Fibroblast of skin of back (primary cell): Measurements from ENCODE around the gene SELL.
"Not testable (repeated sequence)": the region's sequence is repeated elsewhere in the genome, so short reads cannot be mapped to it uniquely, and the experiment has no call there.

Source experiments
- DNase-seq: peaks from one replicate; pipeline ENCODE4 v3.0.0-alpha.2; 2013

Gene SELL

DNA sequence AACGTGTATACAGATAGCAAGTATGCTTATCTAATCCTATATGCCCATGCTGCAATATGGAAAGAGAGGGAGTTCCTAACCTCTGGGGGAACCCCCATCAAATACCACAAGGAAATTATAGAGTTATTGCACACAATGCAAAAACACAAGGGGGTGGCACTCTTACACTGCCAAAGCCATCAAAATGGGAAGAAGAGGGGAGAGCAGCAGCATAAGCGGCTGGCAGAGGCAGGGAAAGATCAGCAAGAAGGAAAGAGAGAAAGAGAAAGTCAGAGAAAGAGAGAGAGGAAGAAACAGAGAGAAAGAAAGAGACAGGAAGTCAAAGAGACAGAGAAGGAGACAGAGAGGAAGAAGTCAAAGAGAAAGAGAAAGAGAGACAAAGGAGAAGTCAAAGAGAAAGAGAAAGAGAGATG lies 44.2 kb downstream of the SELL start:
- DNase-seq: not testable (repeated sequence)

DNA sequence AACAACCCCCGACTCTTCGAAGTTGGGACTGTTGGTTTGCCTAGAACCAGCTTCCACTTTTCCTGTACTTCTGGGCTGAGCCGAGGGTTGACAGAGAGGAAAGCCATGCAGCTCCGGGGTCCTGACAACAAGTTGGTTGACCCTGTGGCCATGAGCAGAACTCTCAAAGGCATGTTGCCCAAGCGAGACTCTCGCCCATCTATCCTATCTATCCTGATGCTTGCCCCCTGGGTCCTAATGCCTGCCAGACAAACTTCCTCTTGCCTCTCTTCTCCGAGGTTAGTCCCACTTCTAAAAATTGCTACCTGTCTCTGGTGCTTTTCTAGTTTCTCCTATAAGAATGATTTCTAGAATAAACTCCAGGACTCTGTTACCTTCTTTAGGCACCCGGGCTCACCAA lies 48.7 kb downstream of the SELL start:
- not testable (repeated sequence) for DNase-seq

DNA sequence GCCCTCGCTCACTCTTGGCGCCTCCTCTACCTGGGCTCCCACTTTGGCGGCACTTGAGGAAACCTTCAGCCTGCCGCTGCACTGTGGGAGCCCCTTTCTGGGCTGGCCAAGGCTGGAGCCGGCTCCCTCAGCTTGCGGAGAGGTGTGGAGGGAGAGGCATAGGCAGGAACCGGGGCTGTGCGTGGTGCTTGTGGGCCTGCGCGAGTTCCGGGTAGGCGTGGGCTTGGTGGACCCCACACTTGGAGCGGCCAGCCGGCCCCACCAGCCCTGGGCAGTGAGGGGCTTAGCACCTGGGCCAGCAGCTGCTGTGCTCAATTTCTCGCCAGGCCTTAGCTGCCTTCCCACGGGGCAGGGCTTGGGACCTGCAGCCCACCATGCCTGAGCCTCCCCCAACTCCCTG lies 50.4 kb downstream of the SELL start:
- DNase-seq: not testable (repeated sequence)

DNA sequence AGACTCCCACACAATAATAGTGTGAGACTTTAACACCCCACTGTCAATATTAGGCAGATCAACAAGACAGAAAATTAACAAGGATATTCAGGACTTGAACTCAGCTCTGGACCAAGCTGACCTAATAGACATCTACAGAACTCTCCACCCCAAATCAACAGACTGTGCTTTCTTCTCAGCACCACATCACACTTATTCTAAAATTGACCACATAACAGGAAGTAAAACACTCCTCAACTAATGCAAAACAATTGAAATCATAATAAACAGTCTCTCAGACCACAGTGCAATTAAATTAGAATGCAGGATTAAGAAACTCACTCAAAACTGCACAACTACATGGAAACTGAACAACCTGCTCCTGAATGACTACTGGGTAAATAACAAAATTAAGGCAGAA lies 52.6 kb downstream of the SELL start:
- DNase-seq: not testable (repeated sequence)

DNA sequence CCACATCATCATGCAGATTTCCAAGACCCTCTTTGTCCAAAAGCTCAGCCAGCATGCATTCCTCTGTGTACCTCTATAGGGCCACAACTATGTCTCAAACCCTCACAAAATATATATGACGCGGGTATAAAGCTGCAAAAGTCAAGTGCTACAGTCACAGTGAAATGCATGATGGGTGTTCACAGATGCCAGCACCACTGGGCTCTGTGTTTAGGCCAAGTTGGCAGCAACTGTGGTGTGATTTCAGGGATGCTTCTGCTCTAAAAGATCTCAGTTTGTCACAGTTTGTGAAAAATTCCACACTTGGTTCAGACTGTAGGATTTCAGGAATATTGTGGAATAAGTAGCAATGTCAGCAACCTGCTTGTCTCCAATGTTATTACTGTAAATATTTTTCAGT lies 57.5 kb downstream of the SELL start:
- DNase-seq: no peak

DNA sequence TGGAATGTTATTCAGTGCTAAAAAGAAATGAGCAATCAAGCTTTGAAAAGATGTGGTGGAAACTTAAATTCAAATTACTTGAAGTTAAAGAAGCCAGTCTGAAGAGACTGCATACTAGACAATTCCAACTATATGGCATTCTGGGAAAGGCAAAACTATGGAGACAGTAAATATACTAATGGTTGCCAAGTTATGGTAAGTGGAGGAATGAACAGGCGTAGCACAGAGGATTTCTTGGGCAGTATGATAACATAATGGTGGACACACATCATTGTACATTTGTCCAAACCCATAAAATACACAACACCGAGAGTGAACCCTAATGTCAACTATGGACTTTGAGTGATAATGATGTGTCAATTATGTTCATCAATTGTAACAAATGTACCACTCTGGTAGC lies 60.4 kb downstream of the SELL start:
- no peak for DNase-seq

DNA sequence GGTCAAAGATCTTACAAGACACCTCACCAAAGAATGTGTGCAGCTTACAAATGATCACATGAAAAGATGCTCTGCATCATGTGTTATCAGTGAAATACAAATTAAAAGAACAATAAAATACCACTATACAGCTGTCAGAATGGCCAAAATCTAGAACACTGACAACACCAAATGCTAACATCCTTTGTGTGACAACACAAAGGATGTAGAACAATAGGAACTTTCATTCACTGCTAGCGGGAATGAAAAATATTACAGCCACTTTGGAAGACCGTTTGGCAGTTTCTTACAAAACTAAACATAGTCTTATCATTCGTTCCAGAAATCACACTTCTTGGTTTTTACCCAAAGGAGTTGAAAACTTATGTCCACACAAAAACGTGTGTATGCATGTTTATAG lies 60.9 kb downstream of the SELL start:
- DNase-seq: no peak

DNA sequence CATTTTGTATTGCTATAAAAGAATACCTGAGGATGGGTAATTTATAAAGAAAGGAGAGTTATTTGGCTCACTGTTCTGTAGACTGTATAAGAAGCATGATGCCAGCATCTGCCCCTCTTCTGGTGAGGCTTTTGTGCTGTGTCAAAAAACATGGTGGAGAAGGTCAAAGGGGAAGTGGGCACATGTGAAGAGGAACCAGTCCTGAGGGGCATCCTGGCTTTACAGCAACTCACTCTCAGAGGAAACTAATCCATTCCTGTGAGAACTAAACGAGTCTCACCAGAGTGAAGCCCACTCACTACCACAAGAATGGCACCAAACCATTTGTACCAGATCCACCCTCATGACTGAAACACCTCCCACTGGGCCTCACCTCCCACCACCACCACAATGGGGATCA lies 62.7 kb downstream of the SELL start:
- no peak for DNase-seq

DNA sequence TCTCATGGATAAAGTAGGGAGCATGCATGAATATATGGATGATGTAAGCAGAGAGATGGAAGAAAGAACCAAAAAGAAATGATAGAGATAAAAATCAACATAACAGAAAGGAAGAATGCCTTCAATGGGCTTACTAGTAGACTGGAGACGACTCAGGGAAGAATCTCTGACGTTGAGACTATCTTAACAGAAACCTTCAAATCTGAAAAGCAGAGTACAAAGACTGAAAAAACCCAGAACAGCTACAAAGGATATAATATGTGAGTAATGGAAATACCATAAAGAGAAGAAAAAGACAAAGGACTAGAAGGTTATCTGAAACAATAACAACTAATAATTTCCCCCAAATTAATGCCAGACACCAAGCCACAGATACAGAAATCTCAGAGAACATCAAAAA lies 63.2 kb downstream of the SELL start:
- DNase-seq: no peak

DNA sequence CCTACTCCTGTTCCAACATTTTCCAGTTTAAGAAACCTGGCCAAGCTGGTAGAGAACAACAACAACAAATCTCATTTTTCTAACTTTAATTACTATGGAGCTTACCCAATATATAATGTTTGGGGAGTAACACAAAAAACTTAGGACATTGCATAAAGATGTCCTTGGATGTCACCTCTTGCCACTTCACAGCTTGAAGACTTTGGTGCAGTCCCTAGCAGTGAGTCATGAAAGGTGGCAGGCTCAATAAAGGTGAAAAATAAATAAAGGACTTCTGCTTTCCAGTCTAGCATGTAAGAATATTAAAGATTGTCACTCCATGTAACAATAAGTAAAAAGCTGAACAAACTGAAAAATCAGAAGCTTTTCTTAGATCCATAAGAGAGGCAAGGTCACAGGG lies 63.9 kb downstream of the SELL start:
- DNase-seq: no peak

DNA sequence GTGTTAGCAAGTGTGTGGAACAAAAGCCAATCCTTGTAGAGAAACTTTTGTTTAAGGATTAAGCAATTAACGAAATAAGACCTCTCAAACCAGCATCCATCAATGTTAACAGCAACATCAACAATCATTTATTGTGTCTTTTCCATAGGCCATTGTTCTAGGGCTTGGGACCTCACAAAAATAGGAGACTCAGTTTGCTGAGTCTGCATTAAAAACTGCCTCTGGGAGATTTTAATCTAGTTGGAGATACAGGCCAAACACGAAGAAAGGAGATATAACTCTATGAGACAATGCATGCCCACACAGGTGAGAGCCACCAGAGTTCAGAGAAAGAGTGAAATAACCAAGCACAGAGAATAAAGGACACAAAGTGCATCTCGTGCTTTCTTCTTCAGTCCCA lies 67.1 kb downstream of the SELL start:
- no peak for DNase-seq
